CD14-positive monocyte (primary cell): ENCODE data around the gene IL13RA2. TPM values are rescaled to one million over a fixed set of nuclear protein-coding genes. Genes with fewer than 3 reads are reported as not detected.

Experiments
- DNase-seq, 3 donors: peaks; one replicate each; pipeline ENCODE4 v3.0.0-alpha.2; 2011 to 2022
- H2AFZ ChIP-seq: 2 replicates; pipeline ENCODE4 v1.6.0; 2012; ENCODE audit warnings: mild to moderate bottlenecking, low read depth, low read length, inconsistent platforms; ENCODE audit not compliant: insufficient read depth, poor library complexity, severe bottlenecking
- H3K27ac ChIP-seq, 2 donors: 1 replicate in 1 of 2; 2 replicates in 1 of 2; pipeline ENCODE4 v1.5.1; 2012 to 2013; ENCODE audit warnings: low read length in 2 of 2, control low read depth in 1 of 2, inconsistent platforms in 1 of 2, low read depth in 1 of 2, mild to moderate bottlenecking in 1 of 2
- H3K27me3 ChIP-seq, 2 donors: one replicate each; pipeline versions ENCODE4 v1.6.0 to v1.6.1; 2011 to 2013; ENCODE audit warnings: low read length in 2 of 2; ENCODE audit not compliant: control insufficient read depth in 2 of 2, insufficient read depth in 2 of 2
- H3K36me3 ChIP-seq, 2 donors: replicated peaks in 1 of 2; 1 replicate in 1 of 2; 2 replicates in 1 of 2; pipeline versions ENCODE4 v1.5.1 to v1.6.1; 2012 to 2013; ENCODE audit warnings: low read length in 2 of 2, control low read depth in 1 of 2, inconsistent platforms in 1 of 2, mild to moderate bottlenecking in 1 of 2; ENCODE audit not compliant: insufficient read depth in 2 of 2, control insufficient read depth in 1 of 2
- H3K4me1 ChIP-seq, 2 donors: 1 replicate in 1 of 2; 2 replicates in 1 of 2; pipeline versions ENCODE4 v1.5.1 to v1.6.1; 2012 to 2013; ENCODE audit warnings: low read length in 2 of 2, control low read depth in 1 of 2, inconsistent platforms in 1 of 2, mild to moderate bottlenecking in 1 of 2, moderate library complexity in 1 of 2; ENCODE audit not compliant: insufficient read depth in 2 of 2, control insufficient read depth in 1 of 2
- H3K4me2 ChIP-seq: replicated peaks from 2 replicates; pipeline ENCODE3; 2012; ENCODE audit warnings: low read length, moderate library complexity, mild to moderate bottlenecking; ENCODE audit not compliant: poor library complexity, severe bottlenecking; ENCODE audit errors: extremely low read depth
- H3K4me3 ChIP-seq, 3 experiments: fragments of 200-600 bp in 1 of 3; sonication (generic) in 1 of 3; replicated peaks in 1 of 3; 1 replicate in 2 of 3; 2 replicates in 1 of 3; pipeline ENCODE4 v1.5.1; 2011 to 2013; ENCODE audit warnings: low read length in 3 of 3, mild to moderate bottlenecking in 3 of 3, control low read depth in 2 of 3, low read depth in 2 of 3, inconsistent platforms in 1 of 3, moderate library complexity in 1 of 3
- H3K79me2 ChIP-seq: 2 replicates; pipeline ENCODE4 v1.6.0; 2012; ENCODE audit warnings: mild to moderate bottlenecking, control low read depth, inconsistent platforms, low read length, moderate library complexity; ENCODE audit not compliant: insufficient read depth
- H3K9ac ChIP-seq: 2 replicates; pipeline ENCODE4 v1.6.0; 2017; ENCODE audit warnings: low read length, mild to moderate bottlenecking; ENCODE audit not compliant: insufficient read depth, poor library complexity, severe bottlenecking
- H3K9me3 ChIP-seq, 2 donors: replicated peaks in 1 of 2; 1 replicate in 1 of 2; 2 replicates in 1 of 2; pipeline versions ENCODE4 v1.5.1 to v1.6.1; 2012 to 2013; ENCODE audit warnings: low read length in 2 of 2, control low read depth in 1 of 2; ENCODE audit not compliant: control insufficient read depth in 1 of 2, insufficient read depth in 1 of 2
- H4K20me1 ChIP-seq: 2 replicates; pipeline ENCODE4 v1.6.0; 2012; ENCODE audit warnings: mild to moderate bottlenecking, low read length, control low read depth, moderate library complexity; ENCODE audit not compliant: insufficient read depth
- H3K27ac Mint-ChIP-seq, 7 donors: one replicate each; pipeline ENCODE4 v1.8.0; 2020; ENCODE audit warnings: mild to moderate bottlenecking in 7 of 7, mixed read lengths in 7 of 7, moderate library complexity in 6 of 7, inconsistent platforms in 2 of 7
- H3K27me3 Mint-ChIP-seq, 3 donors: one replicate each; pipeline ENCODE4 v1.8.0; 2021 to 2022; ENCODE audit warnings: low read depth in 3 of 3, mild to moderate bottlenecking in 3 of 3, mixed read lengths in 3 of 3, moderate library complexity in 3 of 3, inconsistent platforms in 1 of 3
- H3K36me3 Mint-ChIP-seq, 2 donors: one replicate each; pipeline ENCODE4 v1.8.0; 2020; ENCODE audit warnings: mixed read lengths in 2 of 2, inconsistent platforms in 1 of 2, mild to moderate bottlenecking in 1 of 2
- H3K4me1 Mint-ChIP-seq: one replicate; pipeline ENCODE4 v1.8.0; 2020; ENCODE audit warnings: mild to moderate bottlenecking, mixed read lengths
- H3K4me3 Mint-ChIP-seq, 2 donors: one replicate each; pipeline ENCODE4 v1.8.0; 2020; ENCODE audit warnings: mild to moderate bottlenecking in 2 of 2, mixed read lengths in 2 of 2, moderate library complexity in 1 of 2
- H3K9me3 Mint-ChIP-seq, 7 donors: one replicate each; pipeline ENCODE4 v1.8.0; 2020 to 2022; ENCODE audit warnings: mixed read lengths in 7 of 7, mild to moderate bottlenecking in 6 of 7, moderate library complexity in 6 of 7, inconsistent platforms in 2 of 7
- CTCF ChIP-seq: fragments of 200-600 bp; IDR thresholded peaks from one replicate; pipeline ENCODE4 v1.8.0; 2022; ENCODE audit warnings: antibody characterized with exemption, mild to moderate bottlenecking
- WGBS: methylation state at CpG from one replicate; pipeline ENCODE4 v1.1.5; 2013; ENCODE audit warnings: missing lambda C conversion rate; ENCODE audit not compliant: insufficient coverage; 5-methylcytosine and 5-hydroxymethylcytosine counted together
- intact Hi-C, 2 donors: fragments of 100-400 bp; cut with micrococcal nuclease; formaldehyde crosslinking; loops; one replicate each; pipeline versions ENCODE4 v1.15.0 to v1.15.1; 2023
- polyA plus RNA-seq, 3 donors: library from polyadenylated mRNA; depleted of rRNA in 1 of 3; unstranded in 2 of 3; stranded (reverse) in 1 of 3; fragments of 300-500 nt in 2 of 3; fragments of >200 nt in 1 of 3; fragmentation: Illumina TruSeq in 2 of 3; gene quantifications; 1 replicate in 2 of 3; 2 replicates in 1 of 3; pipeline ENCODE4 v1.2.3, GENCODE V29; 2012 to 2021

Gene IL13RA2
- polyA plus RNA-seq, 3 donors: not detected

DNA sequence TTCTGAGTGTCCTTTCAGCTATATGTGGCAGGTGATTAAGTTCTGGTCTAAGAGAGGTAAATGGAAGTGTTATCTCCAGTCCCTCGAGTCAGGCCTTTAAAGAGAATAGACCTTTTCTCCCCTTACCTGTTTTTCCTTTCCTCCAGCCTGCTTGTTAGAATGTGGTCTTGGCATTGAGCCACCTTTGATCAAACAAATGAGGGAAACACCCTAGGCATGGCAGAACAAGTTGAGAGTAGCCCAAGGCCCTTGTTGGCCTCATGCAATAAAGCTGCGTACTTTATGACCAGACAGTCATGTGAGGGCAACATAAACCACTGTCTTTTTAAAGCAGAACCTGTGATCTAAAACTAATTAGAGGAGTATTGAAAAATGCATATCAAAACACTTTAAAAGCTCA lies 13.2 kb upstream of the IL13RA2 start:
- H3K4me3 ChIP-seq: no peak overlapping the region
- no peak for DNase-seq
- H3K36me3 Mint-ChIP-seq: no peaks in the 10 kb centered on the region
- no peak overlapping the region for H3K27ac Mint-ChIP-seq
- no peaks in the 10 kb centered on the region for H3K36me3 ChIP-seq
- TF ChIP-seq CTCF: no peak
- no peaks in the 10 kb centered on the region for H3K79me2 ChIP-seq
- H3K27me3 Mint-ChIP-seq: no peaks in the 10 kb centered on the region
- WGBS: no CpG with 5 or more reads among the region's 2 CpGs
- H4K20me1 ChIP-seq: no peaks in the 10 kb centered on the region
- H3K9me3 ChIP-seq: no peaks in the 10 kb centered on the region
- intact Hi-C loops: no loop called here
- H3K27ac ChIP-seq: no peak overlapping the region
- H3K4me1 ChIP-seq: no peaks in the 10 kb centered on the region
- no peak overlapping the region for H3K9ac ChIP-seq
- no peak overlapping the region for H2AFZ ChIP-seq
- no peaks in the 10 kb centered on the region for H3K4me1 Mint-ChIP-seq
- peaks cover 0 to 4% (median 1%) of the 10 kb centered on the region in 7 donors for H3K9me3 Mint-ChIP-seq
- H3K4me2 ChIP-seq: no peak overlapping the region
- no peak overlapping the region for H3K4me3 Mint-ChIP-seq
- H3K27me3 ChIP-seq: no peaks in the 10 kb centered on the region

GRCh38 chrX:115029869-115030570 lies 12.6 kb upstream of the IL13RA2 start:
- Histone ChIP-seq H3K4me2 (no peak overlapping the region), H3K79me2 (no peaks in the 10 kb centered on the region), H3K9ac (no peak overlapping the region), H3K27ac (no peak overlapping the region), H3K36me3 (no peaks in the 10 kb centered on the region), H4K20me1 (no peaks in the 10 kb centered on the region), H3K4me3 (no peak overlapping the region), H3K27me3 (no peaks in the 10 kb centered on the region), H2AFZ (no peak overlapping the region), H3K9me3 (no peaks in the 10 kb centered on the region), H3K4me1 (no peaks in the 10 kb centered on the region)
- DNase-seq: no peak
- Mint-ChIP-seq H3K4me3 (no peak overlapping the region), H3K36me3 (no peaks in the 10 kb centered on the region), H3K4me1 (no peaks in the 10 kb centered on the region), H3K27ac (no peak overlapping the region), H3K27me3 (no peaks in the 10 kb centered on the region), H3K9me3 (peaks cover 0 to 4% (median 1%) of the 10 kb centered on the region in 7 donors)
- intact Hi-C loops: no loop called here
- WGBS: no CpG with 5 or more reads among the region's 5 CpGs
- TF ChIP-seq CTCF: no peak
